Adrenal gland (tissue), 5 donors: Measurements from ENCODE around the gene B9D2.

ENCODE experiments used
- POLR2A ChIP-seq, 2 donors: fragments of 450-650 bp; IDR thresholded peaks; one replicate each; pipeline ENCODE4 v1.6.1; 2017; ENCODE audit warnings: antibody characterized with exemption in 2 of 2, mild to moderate bottlenecking in 2 of 2, moderate library complexity in 1 of 2
- TF ChIP-seq, protein P1 (sequence below), 6 experiments: fragments of 450-650 bp in 4 of 6; fragments of 200-600 bp in 2 of 6; sonication (generic) in 1 of 6; IDR thresholded peaks; 1 replicate in 5 of 6; 2 replicates in 1 of 6; pipeline versions ENCODE4 v1.5.1 to v1.8.0; 2016 to 2021; ENCODE audit warnings: antibody characterized with exemption in 6 of 6, mild to moderate bottlenecking in 2 of 6, moderate library complexity in 1 of 6
- donor health status: DM: no; HTN: no; CAD: no.

GRCh38 chr19:41318696-41319499 lies 45.1 kb downstream of the B9D2 start:
- TF ChIP-seq, protein P1, sequence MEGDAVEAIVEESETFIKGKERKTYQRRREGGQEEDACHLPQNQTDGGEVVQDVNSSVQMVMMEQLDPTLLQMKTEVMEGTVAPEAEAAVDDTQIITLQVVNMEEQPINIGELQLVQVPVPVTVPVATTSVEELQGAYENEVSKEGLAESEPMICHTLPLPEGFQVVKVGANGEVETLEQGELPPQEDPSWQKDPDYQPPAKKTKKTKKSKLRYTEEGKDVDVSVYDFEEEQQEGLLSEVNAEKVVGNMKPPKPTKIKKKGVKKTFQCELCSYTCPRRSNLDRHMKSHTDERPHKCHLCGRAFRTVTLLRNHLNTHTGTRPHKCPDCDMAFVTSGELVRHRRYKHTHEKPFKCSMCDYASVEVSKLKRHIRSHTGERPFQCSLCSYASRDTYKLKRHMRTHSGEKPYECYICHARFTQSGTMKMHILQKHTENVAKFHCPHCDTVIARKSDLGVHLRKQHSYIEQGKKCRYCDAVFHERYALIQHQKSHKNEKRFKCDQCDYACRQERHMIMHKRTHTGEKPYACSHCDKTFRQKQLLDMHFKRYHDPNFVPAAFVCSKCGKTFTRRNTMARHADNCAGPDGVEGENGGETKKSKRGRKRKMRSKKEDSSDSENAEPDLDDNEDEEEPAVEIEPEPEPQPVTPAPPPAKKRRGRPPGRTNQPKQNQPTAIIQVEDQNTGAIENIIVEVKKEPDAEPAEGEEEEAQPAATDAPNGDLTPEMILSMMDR (IDR thresholded peaks at IDR 0.05) = no peak
- TF ChIP-seq POLR2A (IDR thresholded peaks at IDR 0.05) = no peak
